ENCODE results near the gene SLC5A2.

Gene SLC5A2

DNA sequence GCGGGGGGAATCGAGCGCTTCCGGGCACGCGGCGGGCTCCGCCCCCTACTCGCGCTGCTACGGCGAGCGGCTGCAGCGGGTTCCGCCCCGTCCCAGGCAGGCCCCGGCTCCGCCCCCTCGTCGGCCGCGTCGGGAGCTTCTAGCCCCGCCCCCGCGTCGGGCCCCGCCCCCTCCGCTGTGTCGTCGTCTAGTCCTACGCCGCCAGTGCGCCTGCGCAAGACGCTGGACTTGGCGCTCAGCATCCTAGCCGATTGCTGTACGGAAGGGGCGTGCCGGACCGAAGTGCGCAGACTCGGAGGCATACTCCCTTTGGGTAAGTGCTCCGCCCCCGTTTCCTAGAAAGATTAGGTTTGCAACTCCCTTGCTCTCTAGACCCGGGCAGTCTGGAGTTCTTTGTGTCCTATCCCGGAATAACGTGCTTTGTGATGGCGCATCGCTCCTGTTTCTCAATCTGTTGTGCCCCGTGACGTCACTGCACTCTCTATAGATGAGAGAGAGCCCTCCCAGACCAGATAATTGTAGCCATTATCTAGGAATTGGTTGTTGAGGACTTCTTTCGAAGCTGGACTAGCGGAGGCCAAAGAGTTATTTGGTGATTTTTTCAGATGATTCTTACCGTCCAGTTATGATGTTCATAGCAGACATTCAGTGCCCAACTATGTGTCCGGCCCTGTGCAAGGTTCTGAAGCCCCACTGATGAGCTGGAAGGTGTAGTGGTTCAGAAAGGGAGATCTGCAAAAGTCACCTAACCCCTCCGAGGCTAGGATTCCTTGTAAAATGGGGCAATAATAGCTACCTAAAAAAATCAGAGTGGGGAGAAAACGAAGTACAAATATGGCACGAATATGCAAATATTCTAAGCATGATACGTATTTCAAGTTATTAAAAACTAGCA lies 23.0 kb upstream of the SLC5A2 start:
- DNase-seq = peak; percentile 100

DNA sequence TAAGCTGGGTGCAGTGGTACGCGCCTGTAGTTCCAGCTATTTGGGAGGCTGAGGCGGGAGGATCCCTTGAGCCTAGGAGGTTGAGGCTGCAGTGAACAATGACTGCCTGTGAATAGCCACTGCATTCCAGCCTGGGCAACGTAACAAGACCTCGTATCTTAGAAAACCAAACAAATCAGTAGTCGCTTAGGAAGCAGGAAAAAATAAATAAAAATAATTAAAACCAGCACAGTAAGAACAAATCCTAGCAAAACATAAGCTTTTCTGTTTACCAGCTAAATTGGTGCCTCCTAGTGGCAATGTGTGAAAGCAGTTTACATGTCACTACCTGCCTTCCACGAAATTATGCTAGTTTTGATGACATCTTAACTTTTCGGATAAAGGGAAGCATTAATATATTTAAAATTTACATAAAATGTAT lies 22.3 kb upstream of the SLC5A2 start:
- DNase-seq = peak in 3 of 4 experiments; percentile 48 to 68 (median 50)

DNA sequence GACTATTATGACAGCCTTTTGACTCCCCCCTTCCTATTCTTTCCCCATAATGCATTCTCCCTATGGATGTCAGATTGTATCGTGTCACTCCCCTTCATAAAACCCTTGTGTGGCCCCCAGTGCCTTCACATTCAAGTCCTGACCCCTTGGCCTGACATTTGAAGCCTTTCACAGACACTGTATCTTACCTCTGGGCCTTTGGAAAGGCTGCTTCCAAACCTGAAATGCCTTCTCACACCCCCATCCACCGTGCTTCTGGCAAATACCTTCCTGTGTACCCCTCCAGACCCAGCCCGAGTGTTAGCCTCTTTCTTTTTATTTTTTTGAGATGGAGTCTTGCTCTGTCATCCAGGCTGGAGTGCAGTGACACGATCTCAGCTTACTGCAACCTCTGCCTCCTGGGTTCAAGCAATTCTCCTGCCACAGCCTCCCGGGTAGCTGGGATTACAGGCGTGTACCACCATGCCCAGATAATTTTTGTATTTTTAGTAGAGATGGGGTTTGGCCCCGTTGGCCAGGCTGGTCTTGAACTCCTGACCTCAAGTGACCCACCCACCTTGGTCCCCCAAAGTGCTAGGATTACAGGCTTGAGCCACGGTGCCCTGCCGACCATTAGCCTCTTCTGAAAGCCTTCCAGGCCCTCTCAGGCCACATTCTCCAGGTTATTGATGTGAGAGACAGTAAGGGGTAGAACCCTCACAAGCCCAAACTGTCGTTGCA lies 21.6 kb upstream of the SLC5A2 start:
- DNase-seq = no peak

DNA sequence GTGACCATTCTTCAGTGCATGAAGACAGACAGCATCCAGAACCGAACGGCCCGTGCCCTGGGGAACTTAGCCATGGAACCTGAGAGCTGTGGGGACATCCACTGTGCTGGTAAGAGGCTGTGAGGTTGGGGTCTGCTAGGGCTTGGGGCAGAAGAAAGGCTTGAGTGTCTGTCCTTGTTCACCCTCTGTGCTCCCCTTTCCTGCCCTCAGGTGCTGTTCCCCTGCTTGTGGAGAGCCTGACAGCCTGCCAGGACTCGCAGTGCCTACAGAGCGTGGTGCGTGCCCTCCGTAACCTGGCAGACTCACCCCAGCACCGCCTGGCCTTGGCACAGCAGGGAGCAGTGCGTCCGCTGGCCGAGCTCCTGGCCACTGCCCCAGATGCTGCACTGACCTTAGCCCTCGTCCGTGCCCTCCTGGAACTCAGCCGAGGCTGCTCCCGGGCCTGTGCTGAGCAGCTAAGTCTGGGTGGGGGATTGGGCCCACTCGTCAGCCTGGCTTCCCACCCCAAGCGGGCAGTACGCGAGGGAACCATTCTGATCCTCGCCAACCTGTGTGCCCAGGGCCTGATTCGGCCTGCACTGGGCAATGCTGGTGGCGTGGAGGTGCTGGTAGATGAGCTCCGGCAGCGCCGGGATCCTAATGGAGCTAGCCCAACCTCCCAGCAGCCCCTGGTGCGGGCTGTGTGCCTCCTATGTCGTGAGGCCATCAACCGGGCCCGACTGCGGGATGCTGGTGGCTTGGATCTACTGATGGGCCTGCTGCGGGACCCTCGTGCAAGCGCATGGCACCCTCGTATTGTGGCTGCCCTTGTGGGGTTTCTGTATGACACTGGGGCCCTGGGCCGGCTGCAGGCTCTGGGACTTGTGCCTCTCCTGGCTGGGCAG lies 20.8 kb upstream of the SLC5A2 start:
- DNase-seq = no peak

DNA sequence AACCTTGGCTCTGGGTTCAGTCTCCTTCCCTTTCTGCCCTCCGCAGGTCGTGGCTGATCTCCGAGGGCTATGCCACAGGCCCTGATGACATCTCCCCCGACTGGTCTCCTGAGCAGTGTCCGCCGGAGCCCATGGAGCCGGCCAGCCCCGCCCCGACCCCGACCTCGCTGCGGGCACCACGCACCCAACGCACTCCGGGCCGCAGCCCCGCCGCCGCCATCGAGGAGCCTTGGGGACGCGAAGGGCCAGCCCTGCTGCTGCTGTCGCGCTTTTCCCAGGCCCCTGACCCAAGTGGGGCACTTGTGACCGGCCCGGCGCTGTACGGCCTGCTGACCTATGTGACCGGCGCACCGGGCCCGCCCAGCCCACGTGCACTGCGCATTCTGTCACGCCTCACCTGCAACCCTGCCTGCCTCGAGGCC lies 18.6 kb upstream of the SLC5A2 start:
- no peak for DNase-seq

DNA sequence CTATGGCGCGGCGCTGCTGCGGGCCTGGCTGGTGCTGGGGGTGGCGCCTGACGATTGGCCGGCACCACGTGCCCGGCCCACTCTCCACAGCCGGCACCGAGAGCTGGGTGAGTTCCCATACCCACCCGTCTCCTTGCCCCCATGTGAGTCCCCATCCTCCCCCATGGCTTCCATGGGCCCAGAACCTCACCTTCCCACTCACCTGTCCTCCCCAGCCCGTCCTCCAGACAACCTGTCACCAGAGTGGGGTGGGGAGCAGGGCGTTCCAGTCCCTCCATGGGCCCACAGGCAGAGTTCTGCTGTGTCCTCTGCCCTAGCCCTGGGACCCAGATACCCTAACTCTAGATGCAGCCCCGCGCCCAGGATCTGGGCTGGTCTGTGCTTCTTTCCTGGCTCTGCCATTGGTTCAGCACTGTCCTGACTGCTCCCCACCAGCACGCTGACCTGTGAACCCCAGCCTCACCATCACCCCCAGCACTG lies 18.1 kb upstream of the SLC5A2 start:
- DNase-seq = no peak

DNA sequence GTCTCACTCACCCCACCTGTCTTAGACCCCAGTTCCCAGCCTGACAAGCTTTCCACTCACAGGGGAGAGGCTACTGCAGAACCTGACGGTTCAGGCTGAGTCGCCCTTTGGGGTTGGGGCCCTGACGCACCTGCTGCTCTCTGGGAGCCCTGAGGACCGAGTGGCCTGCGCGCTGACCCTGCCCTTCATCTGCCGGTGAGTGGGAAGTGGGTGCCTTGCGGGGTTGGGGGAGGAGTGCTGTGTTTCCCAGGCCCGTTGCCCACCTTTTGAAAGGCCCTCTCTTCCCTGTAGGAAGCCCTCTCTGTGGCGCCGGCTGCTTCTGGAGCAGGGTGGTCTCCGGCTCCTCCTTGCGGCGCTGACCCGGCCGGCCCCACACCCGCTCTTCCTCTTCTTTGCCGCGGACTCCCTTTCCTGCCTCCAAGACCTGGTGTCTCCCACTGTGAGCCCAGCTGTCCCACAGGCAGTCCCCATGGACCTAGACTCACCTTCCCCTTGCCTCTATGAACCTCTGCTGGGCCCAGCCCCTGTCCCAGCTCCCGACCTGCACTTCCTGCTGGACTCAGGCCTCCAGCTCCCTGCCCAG lies 17.0 kb upstream of the SLC5A2 start:
- no peak for DNase-seq

DNA sequence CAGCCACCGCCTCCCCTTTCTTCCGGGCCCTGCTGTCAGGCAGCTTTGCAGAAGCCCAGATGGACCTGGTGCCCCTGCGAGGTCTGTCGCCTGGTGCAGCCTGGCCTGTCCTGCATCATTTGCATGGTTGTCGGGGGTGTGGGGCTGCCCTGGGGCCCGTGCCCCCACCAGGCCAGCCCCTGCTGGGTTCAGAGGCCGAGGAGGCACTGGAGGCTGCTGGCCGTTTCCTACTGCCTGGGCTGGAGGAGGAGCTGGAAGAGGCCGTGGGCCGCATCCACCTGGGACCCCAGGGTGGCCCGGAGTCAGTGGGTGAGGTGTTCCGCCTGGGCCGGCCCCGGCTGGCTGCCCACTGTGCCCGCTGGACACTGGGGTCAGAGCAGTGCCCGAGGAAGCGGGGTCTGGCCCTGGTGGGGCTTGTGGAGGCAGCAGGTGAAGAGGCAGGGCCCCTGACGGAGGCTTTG lies 16.5 kb upstream of the SLC5A2 start:
- DNase-seq = no peak

DNA sequence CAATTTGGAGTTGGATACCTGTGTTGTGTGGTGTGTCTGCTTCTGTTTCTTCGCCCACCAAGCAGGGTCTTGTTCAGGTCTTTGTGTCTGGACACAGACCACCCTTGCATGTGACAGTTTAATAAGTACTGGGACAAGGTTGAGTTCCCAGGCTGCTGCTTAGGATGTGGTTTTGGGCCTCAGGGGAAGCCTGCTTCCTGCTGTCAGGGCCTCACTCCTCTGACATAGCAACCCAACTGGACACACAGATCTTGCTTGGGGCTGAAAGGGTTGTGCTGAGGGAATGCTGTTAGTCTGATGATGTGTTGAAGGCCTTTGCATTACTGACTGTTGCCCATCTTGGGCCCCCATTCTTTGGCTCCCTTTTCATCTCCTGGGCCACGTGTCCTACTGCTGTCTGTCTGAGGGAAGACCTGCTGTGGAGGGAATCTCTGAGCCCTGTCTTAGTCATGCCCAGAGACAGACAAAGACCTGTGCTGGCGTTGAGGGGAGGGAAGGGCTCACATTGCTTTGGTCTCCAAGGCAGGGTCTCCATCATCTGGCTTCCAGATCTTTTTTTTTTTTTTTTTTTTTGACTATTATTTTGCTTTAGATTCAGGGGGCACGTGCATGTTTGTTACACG lies 15.7 kb upstream of the SLC5A2 start:
- DNase-seq = no peak

DNA sequence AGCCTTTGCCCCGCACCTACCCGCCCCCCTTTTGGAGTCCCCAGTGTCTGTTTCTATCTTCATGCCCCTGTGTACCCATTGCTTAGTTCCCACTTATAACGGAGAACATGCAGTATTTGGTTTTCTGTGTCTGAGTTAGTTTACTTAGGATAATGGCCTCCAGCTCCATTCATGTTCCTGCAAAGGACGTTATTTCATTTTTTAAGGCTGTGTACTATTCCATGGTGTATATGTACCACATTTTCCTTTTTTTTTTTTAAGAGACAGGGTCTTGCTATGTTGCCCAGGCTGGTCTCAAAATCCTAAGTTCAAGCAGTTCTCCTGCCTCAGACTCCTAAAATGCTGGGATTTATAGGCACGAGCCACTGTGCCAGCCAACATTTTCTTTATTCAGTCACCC lies 15.1 kb upstream of the SLC5A2 start:
- no peak for DNase-seq

DNA sequence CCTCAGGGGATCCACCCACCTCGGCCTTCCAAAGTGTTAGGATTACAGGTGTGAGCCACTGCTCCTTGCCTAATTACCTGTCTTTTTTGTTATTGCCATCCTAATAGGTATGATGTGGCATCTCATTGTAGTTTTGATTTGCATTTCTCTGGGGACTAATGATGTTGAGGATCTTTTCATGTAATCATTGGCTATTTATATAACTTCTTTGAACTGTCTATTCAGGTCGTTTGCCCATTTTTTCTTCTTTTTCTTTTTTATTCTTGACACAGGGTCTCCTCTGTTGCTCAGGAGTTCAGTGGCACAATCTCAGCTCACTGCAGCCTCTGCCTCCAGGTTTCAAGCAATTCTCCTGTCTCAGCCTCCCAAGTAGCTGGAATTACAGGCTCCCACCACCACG lies 12.3 kb upstream of the SLC5A2 start:
- DNase-seq = no peak

DNA sequence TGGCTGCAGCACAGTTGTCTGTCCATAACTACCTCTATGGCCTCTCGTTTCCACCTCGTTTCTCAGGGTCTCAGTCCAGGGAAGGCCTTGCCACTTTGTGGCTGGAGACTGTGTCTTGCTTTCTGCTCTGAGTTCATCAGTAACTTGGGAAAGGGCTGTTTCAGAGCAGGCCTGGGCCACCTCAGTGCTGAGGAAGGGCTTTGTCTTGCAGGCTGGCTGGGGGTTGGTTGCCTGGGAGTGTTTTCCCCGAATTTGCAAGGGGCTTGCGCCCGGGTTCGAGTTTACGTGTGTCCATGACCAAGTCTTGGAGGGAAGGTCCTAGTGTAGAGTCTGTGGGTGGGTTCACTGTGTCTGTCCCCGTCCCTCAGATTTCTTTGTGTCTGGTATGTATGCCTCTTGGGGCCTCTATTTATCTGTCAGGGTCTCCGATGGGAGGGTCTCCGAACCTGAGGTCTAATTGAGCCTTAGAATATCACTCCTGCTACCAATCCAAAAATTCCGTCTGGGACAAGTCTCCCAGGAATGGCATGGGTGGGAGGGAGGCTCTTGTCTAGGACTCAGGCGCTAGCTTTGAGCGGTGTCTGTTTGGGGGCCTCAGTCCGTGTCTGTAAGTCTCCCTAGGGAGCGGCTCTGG lies 11.6 kb upstream of the SLC5A2 start:
- DNase-seq = no peak

DNA sequence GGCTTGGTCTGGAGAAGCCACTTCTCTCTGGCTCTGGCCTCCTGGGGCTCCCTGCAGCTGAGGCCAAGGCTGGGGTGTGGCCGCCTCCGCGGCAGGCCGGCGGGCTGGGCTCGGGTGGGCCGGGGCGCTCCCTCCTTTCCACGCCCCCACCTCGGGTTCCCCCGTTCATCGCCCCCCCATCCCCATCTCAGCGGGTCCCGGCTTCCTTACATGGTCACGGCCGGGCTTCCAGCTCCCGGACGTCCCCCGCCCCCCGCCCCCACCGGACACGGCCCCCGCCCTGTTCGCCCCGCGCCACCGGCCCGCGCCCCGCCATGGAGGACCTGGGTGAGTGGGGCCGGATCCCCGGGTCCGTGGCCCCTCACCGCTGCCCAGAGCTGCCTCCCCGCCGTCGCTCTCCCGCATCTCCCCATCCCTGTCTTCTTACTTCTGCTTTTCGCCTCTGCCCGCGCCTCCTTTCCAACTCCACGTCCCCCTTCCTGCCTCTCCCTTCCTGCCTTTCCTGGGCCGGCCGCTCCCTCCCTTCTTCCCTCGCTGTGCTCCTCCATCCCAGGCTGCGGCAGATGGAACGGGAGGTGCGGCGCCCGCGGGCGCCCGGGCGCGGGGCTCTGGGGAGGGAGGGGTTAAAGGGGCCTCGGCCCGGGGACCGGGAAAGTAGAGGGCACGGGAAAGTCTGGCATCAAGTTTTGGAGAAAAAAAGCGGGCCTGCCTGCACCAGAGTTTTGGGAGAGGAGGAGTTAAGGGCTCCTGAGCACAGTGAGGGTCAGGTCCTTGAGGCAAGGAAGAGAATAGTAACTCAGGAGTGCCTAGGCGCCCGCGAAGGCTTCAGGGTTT lies 10.8 kb upstream of the SLC5A2 start, which contains the start of gene TGFB1I1:
TGFB1I1 (plus strand) TSS at position 278 of the 834 bp plus-strand sequence; CDS start at position 315, 37 bp downstream.
- DNase-seq = peak in 1 of 4 experiments; percentile 36

DNA sequence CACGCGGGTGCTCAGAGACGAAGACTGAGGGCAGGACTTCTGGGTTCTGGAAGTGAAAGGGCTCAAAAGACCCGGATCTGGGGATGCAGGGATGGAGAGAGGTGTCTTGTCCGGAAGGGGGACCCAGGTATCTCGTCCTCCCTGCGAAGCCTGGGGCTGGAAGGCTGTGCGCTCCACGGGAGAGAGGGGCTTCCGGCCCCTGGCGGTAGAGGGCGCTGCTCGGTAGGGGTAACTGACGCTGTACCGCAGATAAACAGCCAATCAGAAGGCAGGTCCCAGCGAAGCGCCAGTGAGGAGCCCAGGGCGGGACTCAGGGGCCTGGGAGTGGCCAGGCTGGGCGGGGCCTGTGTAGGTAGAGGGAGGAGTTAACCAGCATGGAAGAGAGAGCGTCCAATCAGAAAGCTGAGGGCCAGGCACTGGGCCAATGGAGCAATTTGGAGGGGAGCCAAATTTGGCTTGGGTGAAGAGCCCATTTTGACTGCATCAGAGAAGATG lies 10.2 kb upstream of the SLC5A2 start:
- peak in 3 of 4 experiments; percentile 25 to 38 (median 34) for DNase-seq

DNA sequence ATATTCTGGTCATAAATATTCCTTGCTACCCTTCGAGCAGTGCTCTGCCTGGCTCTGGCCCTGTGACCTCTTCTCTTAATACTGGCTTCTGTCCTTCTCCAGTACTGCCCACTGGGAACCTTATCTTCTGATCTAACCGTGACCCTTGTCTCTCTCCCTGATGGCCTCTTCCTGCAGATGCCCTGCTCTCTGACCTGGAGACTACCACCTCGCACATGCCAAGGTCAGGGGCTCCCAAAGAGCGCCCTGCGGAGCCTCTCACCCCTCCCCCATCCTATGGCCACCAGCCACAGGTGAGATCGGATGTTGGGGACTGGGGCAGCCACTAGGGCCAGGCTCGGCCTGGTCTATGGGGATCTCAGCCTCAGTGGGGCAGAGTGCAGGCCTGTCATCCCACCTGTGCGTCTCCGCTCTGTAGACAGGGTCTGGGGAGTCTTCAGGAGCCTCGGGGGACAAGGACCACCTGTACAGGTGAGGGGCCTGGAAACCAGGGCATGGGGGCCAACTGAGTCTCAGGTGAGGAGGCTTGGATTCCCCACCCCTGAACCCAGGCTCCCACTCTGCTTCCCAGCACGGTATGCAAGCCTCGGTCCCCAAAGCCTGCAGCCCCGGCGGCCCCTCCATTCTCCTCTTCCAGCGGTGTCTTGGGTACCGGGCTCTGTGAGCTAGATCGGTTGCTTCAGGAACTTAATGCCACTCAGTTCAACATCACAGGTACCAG lies 9.5 kb upstream of the SLC5A2 start:
- no peak for DNase-seq

DNA sequence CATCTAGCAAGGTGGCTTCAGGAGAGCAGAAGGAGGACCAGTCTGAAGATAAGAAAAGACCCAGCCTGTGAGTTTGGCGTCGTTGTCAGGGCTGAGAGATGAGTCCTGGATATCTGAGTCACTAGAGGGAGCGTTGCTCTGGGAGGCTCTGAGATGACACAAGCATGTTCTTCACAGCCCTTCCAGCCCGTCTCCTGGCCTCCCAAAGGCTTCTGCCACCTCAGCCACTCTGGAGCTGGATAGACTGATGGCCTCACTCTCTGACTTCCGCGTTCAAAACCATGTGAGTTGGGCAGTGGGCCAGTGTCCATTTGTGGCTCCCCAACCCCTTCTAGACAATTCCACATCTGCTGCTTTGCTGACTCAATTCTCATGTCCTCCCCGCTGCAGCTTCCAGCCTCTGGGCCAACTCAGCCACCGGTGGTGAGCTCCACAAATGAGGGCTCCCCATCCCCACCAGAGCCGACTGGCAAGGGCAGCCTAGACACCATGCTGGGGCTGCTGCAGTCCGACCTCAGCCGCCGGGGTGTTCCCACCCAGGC lies 8.7 kb upstream of the SLC5A2 start:
- peak in 1 of 4 experiments; percentile 21 for DNase-seq

DNA sequence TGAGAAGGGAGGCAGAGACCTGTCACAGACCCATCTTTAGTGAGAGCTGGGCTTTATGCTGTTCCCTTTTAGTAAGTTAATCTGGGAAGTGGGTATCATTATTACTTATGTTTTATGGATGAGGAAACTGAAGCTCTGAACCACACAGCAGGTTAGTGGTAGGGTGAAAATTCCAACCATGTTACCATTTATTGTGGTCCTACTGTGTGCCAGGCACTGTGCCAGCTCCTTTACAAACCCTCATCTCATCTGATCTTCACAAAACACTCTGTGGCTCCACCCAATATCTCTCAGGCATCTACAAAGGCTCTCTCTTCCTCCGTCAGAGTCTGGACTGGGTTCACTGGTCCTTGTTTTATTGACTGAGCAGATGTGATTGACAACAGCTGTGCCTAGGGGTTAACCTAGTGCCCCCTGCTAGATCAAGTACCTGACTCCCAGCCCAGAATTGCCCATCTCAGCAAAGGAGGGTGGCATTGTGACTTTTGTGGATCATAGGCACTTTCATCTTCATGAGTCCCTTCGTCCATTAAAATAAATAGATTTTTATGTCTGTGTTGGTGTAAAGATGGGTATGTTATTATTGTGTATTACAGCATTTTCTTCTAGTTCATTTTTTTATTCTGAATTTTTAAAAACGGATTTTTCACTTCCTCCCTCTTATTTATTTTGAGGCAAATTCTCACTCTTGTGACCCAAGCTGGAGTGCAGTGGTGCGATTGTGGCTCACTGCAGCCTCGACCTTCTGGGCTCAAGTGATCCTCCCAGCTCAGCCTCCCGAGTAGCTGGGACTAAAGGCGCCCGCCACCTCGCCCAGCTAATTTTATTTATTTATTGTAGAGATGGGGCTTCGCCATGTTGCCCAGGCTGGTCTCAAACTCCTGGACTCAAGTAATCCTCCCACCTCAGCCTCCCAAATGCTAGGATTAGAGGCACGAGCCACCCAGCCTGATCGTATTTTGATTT lies 7.9 kb upstream of the SLC5A2 start:
- DNase-seq = no peak

DNA sequence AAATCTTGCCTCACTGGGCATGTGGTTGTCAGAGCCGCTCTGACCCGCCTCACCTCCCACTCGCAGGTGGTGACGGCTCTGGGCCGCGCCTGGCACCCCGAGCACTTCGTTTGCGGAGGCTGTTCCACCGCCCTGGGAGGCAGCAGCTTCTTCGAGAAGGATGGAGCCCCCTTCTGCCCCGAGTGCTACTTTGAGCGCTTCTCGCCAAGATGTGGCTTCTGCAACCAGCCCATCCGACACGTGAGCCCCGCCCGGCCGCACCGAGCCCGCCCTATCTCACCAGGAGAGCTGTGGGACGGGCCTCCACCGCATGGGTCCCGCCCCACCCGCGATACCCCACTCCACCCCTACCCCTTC lies 7.0 kb upstream of the SLC5A2 start:
- no peak for DNase-seq
